MCF 10A (cell line): ENCODE measurements around the gene ARHGEF28. TPM values are rescaled to one million over a fixed set of nuclear protein-coding genes. Genes with fewer than 3 reads are reported as not detected.

ENCODE experiments used
- BruUV-seq: library from RNA; stranded (reverse); fragments of 400-500 nt; replicated peaks from 2 replicates; lab custom pipeline; 2021; lab: Mats Ljungman, UMichigan
- CTCF ChIA-PET: fragments of 300-600 bp; sonication (Branson Sonifier 250); formaldehyde crosslinking; extraction: SDS; loops from one replicate; lab custom pipeline; 2021; ENCODE audit warnings: antibody characterized with exemption, inconsistent platforms; lab: Yijun Ruan, JAX
- POLR2A ChIA-PET: fragments of 300-600, 350-650 bp; sonication (Branson Sonifier 250); formaldehyde crosslinking; extraction: SDS; loops from one replicate; lab custom pipeline; 2020; ENCODE audit warnings: antibody characterized with exemption, inconsistent platforms; lab: Yijun Ruan, JAX
- DNase-seq: peaks from one replicate; pipeline ENCODE4 v3.0.0-alpha.2; 2018; ENCODE audit not compliant: unreplicated experiment
- H3K27ac Mint-ChIP-seq: one replicate; pipeline ENCODE4 v1.8.0; 2022; ENCODE audit warnings: mild to moderate bottlenecking, low read depth, mixed read lengths; ENCODE audit not compliant: unreplicated experiment
- H3K27me3 Mint-ChIP-seq: one replicate; pipeline ENCODE4 v1.8.0; 2022; ENCODE audit warnings: mixed read lengths; ENCODE audit not compliant: insufficient read depth, unreplicated experiment
- H3K36me3 Mint-ChIP-seq: one replicate; pipeline ENCODE4 v1.8.0; 2022; ENCODE audit warnings: mild to moderate bottlenecking, moderate library complexity, mixed read lengths; ENCODE audit not compliant: insufficient read depth, unreplicated experiment
- H3K4me1 Mint-ChIP-seq: one replicate; pipeline ENCODE4 v1.8.0; 2022; ENCODE audit warnings: mixed read lengths; ENCODE audit not compliant: insufficient read depth, unreplicated experiment
- H3K4me3 Mint-ChIP-seq: one replicate; pipeline ENCODE4 v1.8.0; 2022; ENCODE audit warnings: mild to moderate bottlenecking, moderate library complexity, mixed read lengths; ENCODE audit not compliant: unreplicated experiment
- H3K9me3 Mint-ChIP-seq: one replicate; pipeline ENCODE4 v1.8.0; 2022; ENCODE audit warnings: mixed read lengths; ENCODE audit not compliant: unreplicated experiment
- CTCF ChIP-seq: fragments of 200-600 bp; IDR thresholded peaks from one replicate; pipeline ENCODE4 v1.8.0; 2022; ENCODE audit warnings: antibody characterized with exemption, mild to moderate bottlenecking; ENCODE audit not compliant: unreplicated experiment
- intact Hi-C: fragments of 100-400 bp; cut with micrococcal nuclease; formaldehyde crosslinking; loops from 2 replicates; pipeline ENCODE4 v1.14.1; 2022
- total RNA-seq: library from RNA; stranded (reverse); gene quantifications from 2 replicates; pipeline ENCODE4 v1.2.3, GENCODE V29; 2022

The ARHGEF28 gene
- total RNA-seq, 1 experiment from 2014 or later: 34.8 TPM

- Mint-ChIP-seq H3K4me1 (peaks cover 18% of the 10 kb centered on the region), H3K36me3 (peaks cover 6% of the 10 kb centered on the region), H3K27me3 (no peaks in the 10 kb centered on the region), H3K4me3 (no peak overlapping the region), H3K9me3 (peaks cover 10% of the 10 kb centered on the region), H3K27ac (no peak overlapping the region)
- TF ChIP-seq CTCF: no peak
- no peak for DNase-seq
- intact Hi-C loops: no loop called here
- BruUV-seq: no TSS peak
- POLR2A ChIA-PET: interaction anchor here (1.0 to 1.6 kb wide), 2 partner anchors 11 to 55 kb away, joined by 4 to 7 read pairs; no protein-coding TSS in a partner anchor
- CTCF ChIA-PET: interaction anchor here (0.6 to 0.9 kb wide), 2 partner anchors 11 to 15 kb away, joined by 3 to 4 read pairs; no protein-coding TSS in a partner anchor
Measured at GRCh38 chr5:73733219-73733618, 107.2 kb downstream of the ARHGEF28 start.

GRCh38 chr5:73735032-73735734, 109.2 kb downstream of the ARHGEF28 start:
- Mint-ChIP-seq H3K4me1 (peaks cover 12% of the 10 kb centered on the region), H3K9me3 (peaks cover 10% of the 10 kb centered on the region), H3K27me3 (no peaks in the 10 kb centered on the region), H3K27ac (no peak overlapping the region), H3K36me3 (peaks cover 6% of the 10 kb centered on the region), H3K4me3 (no peak overlapping the region)
- CTCF ChIA-PET: interaction anchor here (0.7 kb wide), 1 partner anchor 9 kb away, joined by 4 read pairs; no protein-coding TSS in a partner anchor
- BruUV-seq: no TSS peak
- TF ChIP-seq CTCF: no peak
- POLR2A ChIA-PET: no interaction called here
- intact Hi-C loops: no loop called here
- DNase-seq: no peak

- BruUV-seq: no TSS peak
- H3K27ac Mint-ChIP-seq: no peak overlapping the region
Measured at GRCh38 chr5:73739650-73740049, 113.7 kb downstream of the ARHGEF28 start.

More at GRCh38 chr5:73739650-73740049, 113.7 kb downstream of the ARHGEF28 start:
- peaks cover 7% of the 10 kb centered on the region for H3K9me3 Mint-ChIP-seq
- H3K4me3 Mint-ChIP-seq: no peak overlapping the region
- CTCF ChIA-PET: interaction anchor here (0.6 to 1.1 kb wide), 5 partner anchors 9 to 934 kb away, joined by 3 to 4 read pairs (median 3); no protein-coding TSS in a partner anchor
- TF ChIP-seq CTCF: no peak
- intact Hi-C loops: no loop called here
- H3K27me3 Mint-ChIP-seq: no peaks in the 10 kb centered on the region
- H3K36me3 Mint-ChIP-seq: peaks cover 6% of the 10 kb centered on the region
- no peak for DNase-seq
- H3K4me1 Mint-ChIP-seq: peaks cover 10% of the 10 kb centered on the region
- POLR2A ChIA-PET: interaction anchor here (0.6 to 0.7 kb wide), 3 partner anchors 285 to 1132 kb away, joined by 4 to 6 read pairs (median 4); no protein-coding TSS in a partner anchor
